ENCODE measurements around the gene RWDD4. TPM values are rescaled to one million over a fixed set of nuclear protein-coding genes. Genes with fewer than 3 reads are reported as not detected.

RWDD4 gene
- total and polyA plus RNA-seq, 9 of the 15 experiments (the other 6 are each of a cell fraction or from before 2014, with no cell fraction given): 8.4 to 32.5 (median 24.2) TPM

GRCh38 chr4:183645326-183645725, 13.7 kb downstream of the RWDD4 start:
- Histone ChIP-seq H3K4me2 (ENCODE audit: insufficient read depth, low read length) (no peak overlapping the region), H2AFZ (ENCODE audit: low read depth, low read length) (no peak overlapping the region), H3K27me3 (ENCODE audit: control insufficient read depth in 2 of 2, insufficient read depth in 2 of 2, low read length in 2 of 2) (no peaks in the 10 kb centered on the region), H3K27ac (ENCODE audit: extremely low read depth, low read depth, low read length) (no peak overlapping the region), H3K36me3 (ENCODE audit: control insufficient read depth, insufficient read depth, low read length) (peaks cover 69% of the 10 kb centered on the region), H3K9me3 (replicated peaks; ENCODE audit: control insufficient read depth, insufficient read depth, low read depth, low read length) (no peaks in the 10 kb centered on the region), H3K4me3 (no peak overlapping the region), H3K9ac (ENCODE audit: insufficient read depth in 1 of 2, low read depth in 2 of 2, low read length in 2 of 2) (no peak overlapping the region), H3K4me1 (replicated peaks in 1 of 2; ENCODE audit: control insufficient read depth in 2 of 2, insufficient read depth in 2 of 2, low read length in 2 of 2) (no peaks in the 10 kb centered on the region), H3K9me1 (ENCODE audit: control insufficient read depth, insufficient read depth, low read length) (no peaks in the 10 kb centered on the region), H4K20me1 (replicated peaks; ENCODE audit: control insufficient read depth, insufficient read depth, low read length) (no peaks in the 10 kb centered on the region), H3K79me2 (ENCODE audit: control insufficient read depth, insufficient read depth, low read length) (no peaks in the 10 kb centered on the region)
- no peak for ATAC-seq
- no peak for FAIRE-seq
- no peak for DNase-seq (ENCODE audit: extremely low read depth in 1 of 4, low spot score in 3 of 4)
- WGBS (ENCODE audit: insufficient coverage, low coverage, missing lambda C conversion rate): 93% methylated on average over 7 of the region's 7 CpGs
- ChIA-PET CTCF (ENCODE audit: low intra/inter-chr PET ratio) (no interaction called here), POLR2A (interaction anchor here (0.6 kb wide), 1 partner anchor 201 kb away, joined by 3 read pairs; no protein-coding TSS in a partner anchor)
- TF ChIP-seq ZNF780A (CRISPR knock-in tag; IDR thresholded peaks at IDR 0.05) (no peak), ZFP36 (IDR thresholded peaks at IDR 0.05; ENCODE audit: low read depth, low read length, partially characterized antibody) (no peak)
- in situ Hi-C loops (cut with MboI): no loop called here
- no TSS peak for BruUV-seq (replicated peaks)
- intact Hi-C loops (cut with micrococcal nuclease): no loop called here

- ATAC-seq: no peak
- Histone ChIP-seq H3K9ac (ENCODE audit: insufficient read depth in 1 of 2, low read depth in 2 of 2, low read length in 2 of 2) (no peak overlapping the region), H3K9me1 (ENCODE audit: control insufficient read depth, insufficient read depth, low read length) (no peaks in the 10 kb centered on the region), H3K4me1 (replicated peaks in 1 of 2; ENCODE audit: control insufficient read depth in 2 of 2, insufficient read depth in 2 of 2, low read length in 2 of 2) (no peaks in the 10 kb centered on the region), H3K27me3 (ENCODE audit: control insufficient read depth in 2 of 2, insufficient read depth in 2 of 2, low read length in 2 of 2) (no peaks in the 10 kb centered on the region), H3K36me3 (ENCODE audit: control insufficient read depth, insufficient read depth, low read length) (peaks cover 16% of the 10 kb centered on the region; the same call in 2 of the 3 replicates), H4K20me1 (replicated peaks; ENCODE audit: control insufficient read depth, insufficient read depth, low read length) (no peaks in the 10 kb centered on the region), H3K4me2 (ENCODE audit: insufficient read depth, low read length) (no peak overlapping the region), H3K9me3 (replicated peaks; ENCODE audit: control insufficient read depth, insufficient read depth, low read depth, low read length) (no peaks in the 10 kb centered on the region), H3K4me3 (no peak overlapping the region), H2AFZ (ENCODE audit: low read depth, low read length) (no peak overlapping the region), H3K27ac (ENCODE audit: extremely low read depth, low read depth, low read length) (no peak overlapping the region), H3K79me2 (ENCODE audit: control insufficient read depth, insufficient read depth, low read length) (no peaks in the 10 kb centered on the region)
- BruUV-seq (replicated peaks): no TSS peak
- CTCF ChIA-PET (ENCODE audit: low intra/inter-chr PET ratio): no interaction called here
- TF ChIP-seq ZNF512 (tag; IDR thresholded peaks at IDR 0.05): no peak
- no peak for TF ChIP-seq CHCHD3 (CRISPR knock-in tag; IDR thresholded peaks at IDR 0.05)
- TF ChIP-seq SAFB (IDR thresholded peaks at IDR 0.05; ENCODE audit: borderline replicate concordance, low read depth, low read length): no peak
- TF ChIP-seq NFYB (IDR thresholded peaks at IDR 0.05; ENCODE audit: extremely low read depth, insufficient read length): no peak
- no peak for TF ChIP-seq BRD4 (IDR thresholded peaks at IDR 0.05)
- no peak for TF ChIP-seq DDX20 (tag; IDR thresholded peaks at IDR 0.05; ENCODE audit: low read depth)
- no peak for TF ChIP-seq GATA2 (CRISPR knock-in tag; IDR thresholded peaks at IDR 0.05)
- TF ChIP-seq HDAC2 (IDR thresholded peaks at IDR 0.05): no peak
- TF ChIP-seq SIRT6 (IDR thresholded peaks at IDR 0.05; ENCODE audit: low read depth, low read length): no peak
- no peak for TF ChIP-seq SUPT5H (IDR thresholded peaks at IDR 0.05)
- TF ChIP-seq SIN3A (IDR thresholded peaks at IDR 0.05; ENCODE audit: borderline replicate concordance in 2 of 2, control insufficient read depth in 1 of 2, low read depth in 2 of 2, low read length in 2 of 2): no peak
- TF ChIP-seq ILF3 (IDR thresholded peaks at IDR 0.05; ENCODE audit: borderline replicate concordance): no peak
- no peak for TF ChIP-seq RBM25 (IDR thresholded peaks at IDR 0.05; ENCODE audit: low read depth, low read length, severe bottlenecking)
- no peak for TF ChIP-seq EHMT2 (IDR thresholded peaks at IDR 0.05)
- DNase-seq (ENCODE audit: extremely low read depth in 1 of 4, low spot score in 3 of 4): no peak
- POLR2A ChIA-PET: no interaction called here
- FAIRE-seq: no peak
- in situ Hi-C loops (cut with MboI) (no loop called here), intact Hi-C loops (cut with micrococcal nuclease) (no loop called here)
- WGBS (ENCODE audit: insufficient coverage, low coverage, missing lambda C conversion rate): 68% methylated on average over 3 of the region's 3 CpGs
Measured at GRCh38 chr4:183639291-183639690, 19.7 kb downstream of the RWDD4 start.
